Smooth muscle cell (in vitro differentiated cells): Measurements from ENCODE around the gene COL21A1. TPM values are rescaled to one million over a fixed set of nuclear protein-coding genes. Genes with fewer than 3 reads are reported as not detected.
"Not testable (repeated sequence)": the region's sequence is repeated elsewhere in the genome, so short reads cannot be mapped to it uniquely, and the experiment has no call there.

ENCODE experiments used
- DNase-seq: peaks from one replicate; lab custom pipeline; 2025; ENCODE audit not compliant: unreplicated experiment; lab: John Stamatoyannopoulos, UW
- H2AFZ ChIP-seq: fragments of 200-600 bp; sonication (generic); 2 replicates; pipeline ENCODE4 v1.6.0; 2016; ENCODE audit warnings: antibody characterized with exemption, low read depth, mild to moderate bottlenecking
- H3F3A ChIP-seq: fragments of 200-600 bp; sonication (generic); 2 replicates; pipeline ENCODE4 v1.6.0; 2017; ENCODE audit warnings: antibody characterized with exemption, low read depth
- H3K27ac ChIP-seq: fragments of 200-600 bp; sonication (generic); 2 replicates; pipeline ENCODE4 v1.5.1; 2016; ENCODE audit warnings: low read depth, mild to moderate bottlenecking
- H3K27me3 ChIP-seq: fragments of 200-600 bp; sonication (generic); 2 replicates; pipeline ENCODE4 v1.6.1; 2016; ENCODE audit warnings: low read depth, mild to moderate bottlenecking
- H3K36me3 ChIP-seq: fragments of 200-600 bp; sonication (generic); 2 replicates; pipeline ENCODE4 v1.5.1; 2016; ENCODE audit warnings: low read depth
- H3K4me1 ChIP-seq: fragments of 200-600 bp; sonication (generic); 2 replicates; pipeline ENCODE4 v1.5.1; 2016; ENCODE audit warnings: low read depth
- H3K4me2 ChIP-seq: fragments of 200-600 bp; sonication (generic); 2 replicates; pipeline ENCODE4 v1.6.0; 2016; ENCODE audit warnings: mild to moderate bottlenecking
- H3K4me3 ChIP-seq: fragments of 200-600 bp; sonication (generic); 2 replicates; pipeline ENCODE4 v1.5.1; 2016; ENCODE audit warnings: mild to moderate bottlenecking
- H3K79me2 ChIP-seq: fragments of 200-600 bp; sonication (generic); 2 replicates; pipeline ENCODE4 v1.6.0; 2016; ENCODE audit warnings: low read depth, mild to moderate bottlenecking
- H3K9ac ChIP-seq: fragments of 200-600 bp; sonication (generic); 2 replicates; pipeline ENCODE4 v1.6.0; 2016; ENCODE audit warnings: low read depth
- H3K9me3 ChIP-seq: fragments of 200-600 bp; sonication (generic); replicated peaks from 2 replicates; pipeline ENCODE4 v1.5.1; 2016; ENCODE audit warnings: low read depth
- H4K20me1 ChIP-seq: fragments of 200-600 bp; sonication (generic); 2 replicates; pipeline ENCODE4 v1.6.0; 2016; ENCODE audit warnings: low read depth
- WGBS: methylation state at CpG from one replicate; pipeline ENCODE4 v1.1.7; 2016; ENCODE audit warnings: low lambda C conversion rate; 5-methylcytosine and 5-hydroxymethylcytosine counted together
- polyA plus RNA-seq: library from polyadenylated mRNA; unstranded; fragments of >200 nt; fragmentation: Nextera tagmentation; extraction: Ambion mirVana; gene quantifications from 2 replicates; pipeline ENCODE4 v1.2.1, GENCODE V29; 2016
- total RNA-seq: library from RNA; depleted of rRNA; stranded (reverse); fragments of >200 nt; gene quantifications from 2 replicates; pipeline ENCODE4 v1.2.3, GENCODE V29; 2014
- TF ChIP-seq, protein P1 (sequence below): fragments of 200-600 bp; sonication (generic); IDR thresholded peaks from 2 replicates; pipeline ENCODE4 v1.5.1; 2017; ENCODE audit warnings: borderline replicate concordance, mild to moderate bottlenecking, antibody characterized with exemption; ENCODE audit not compliant: insufficient read depth, poor library complexity, severe bottlenecking

COL21A1 gene
- total and polyA plus RNA-seq, 2 experiments from 2014 or later, result 5.8 to 8.2 TPM

DNA sequence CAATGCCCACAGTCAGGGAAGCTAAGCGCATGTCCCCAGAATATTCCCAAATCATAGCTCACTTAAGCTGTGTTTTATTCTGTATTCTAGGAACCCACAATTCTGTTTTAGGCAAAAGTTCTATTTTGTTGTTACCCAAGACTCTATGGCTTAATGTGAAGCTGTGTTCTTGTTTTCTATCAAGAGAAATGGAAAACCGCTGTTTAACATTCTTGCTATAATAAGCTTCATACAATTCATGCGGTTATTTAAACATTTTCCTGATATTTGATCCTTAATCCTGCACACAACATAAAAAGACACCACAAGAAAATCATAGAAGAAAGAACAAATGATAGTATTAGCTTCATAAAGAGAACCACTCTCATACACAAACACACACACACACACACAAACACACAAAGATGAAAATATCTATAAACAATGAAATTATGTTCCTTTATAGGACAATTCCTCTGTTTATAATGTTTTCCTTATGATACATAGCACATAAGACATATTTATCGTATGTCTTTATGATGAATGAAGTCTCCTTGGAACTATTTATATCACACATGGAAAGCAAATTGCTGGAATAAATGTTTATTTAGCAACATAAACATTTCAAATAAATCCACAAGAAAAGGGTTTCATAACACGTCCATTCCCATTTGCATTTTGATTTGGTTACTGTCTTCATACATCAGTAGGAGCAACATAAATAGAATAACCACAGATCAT lies 16.4 kb upstream of the COL21A1 start:
- Histone ChIP-seq H2AFZ (no peak overlapping the region), H3K27ac (no peak overlapping the region), H3K9me3 (no peaks in the 10 kb centered on the region), H3K36me3 (no peaks in the 10 kb centered on the region), H4K20me1 (no peaks in the 10 kb centered on the region), H3K79me2 (no peaks in the 10 kb centered on the region), H3K4me2 (no peak overlapping the region), H3K4me1 (no peaks in the 10 kb centered on the region), H3F3A (no peaks in the 10 kb centered on the region), H3K9ac (no peak overlapping the region), H3K4me3 (no peak overlapping the region), H3K27me3 (no peaks in the 10 kb centered on the region)
- TF ChIP-seq, protein P1, sequence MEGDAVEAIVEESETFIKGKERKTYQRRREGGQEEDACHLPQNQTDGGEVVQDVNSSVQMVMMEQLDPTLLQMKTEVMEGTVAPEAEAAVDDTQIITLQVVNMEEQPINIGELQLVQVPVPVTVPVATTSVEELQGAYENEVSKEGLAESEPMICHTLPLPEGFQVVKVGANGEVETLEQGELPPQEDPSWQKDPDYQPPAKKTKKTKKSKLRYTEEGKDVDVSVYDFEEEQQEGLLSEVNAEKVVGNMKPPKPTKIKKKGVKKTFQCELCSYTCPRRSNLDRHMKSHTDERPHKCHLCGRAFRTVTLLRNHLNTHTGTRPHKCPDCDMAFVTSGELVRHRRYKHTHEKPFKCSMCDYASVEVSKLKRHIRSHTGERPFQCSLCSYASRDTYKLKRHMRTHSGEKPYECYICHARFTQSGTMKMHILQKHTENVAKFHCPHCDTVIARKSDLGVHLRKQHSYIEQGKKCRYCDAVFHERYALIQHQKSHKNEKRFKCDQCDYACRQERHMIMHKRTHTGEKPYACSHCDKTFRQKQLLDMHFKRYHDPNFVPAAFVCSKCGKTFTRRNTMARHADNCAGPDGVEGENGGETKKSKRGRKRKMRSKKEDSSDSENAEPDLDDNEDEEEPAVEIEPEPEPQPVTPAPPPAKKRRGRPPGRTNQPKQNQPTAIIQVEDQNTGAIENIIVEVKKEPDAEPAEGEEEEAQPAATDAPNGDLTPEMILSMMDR, result no peak
- no peak for DNase-seq
- WGBS, result 73% methylated on average over 5 of the region's 5 CpGs

DNA sequence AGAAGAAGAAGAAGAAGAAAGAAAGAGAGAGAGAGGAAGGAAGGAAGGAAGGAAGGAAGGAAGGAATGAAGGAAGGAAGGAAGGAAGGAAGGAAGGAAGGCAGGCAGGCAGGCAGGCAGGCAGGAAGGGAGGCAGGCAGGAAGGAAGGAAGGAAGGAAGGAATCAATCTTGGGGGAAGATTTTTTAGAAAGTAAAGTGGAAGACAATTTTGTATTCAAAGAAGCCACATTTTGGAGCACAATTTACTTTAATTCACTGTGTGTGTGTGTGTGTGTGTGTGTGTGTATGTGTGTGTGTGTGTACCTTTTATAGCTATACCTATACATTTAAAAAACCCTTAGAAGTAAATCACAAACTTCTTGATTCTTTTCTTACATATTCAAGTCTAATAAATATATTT lies 13.2 kb upstream of the COL21A1 start:
- H3K27me3 ChIP-seq, DNase-seq, H3K79me2 ChIP-seq, H3K4me2 ChIP-seq, H2AFZ ChIP-seq, H3K9ac ChIP-seq, H4K20me1 ChIP-seq, H3K9me3 ChIP-seq, H3K4me3 ChIP-seq, H3K4me1 ChIP-seq, H3F3A ChIP-seq, H3K27ac ChIP-seq, H3K36me3 ChIP-seq: not testable (repeated sequence)

DNA sequence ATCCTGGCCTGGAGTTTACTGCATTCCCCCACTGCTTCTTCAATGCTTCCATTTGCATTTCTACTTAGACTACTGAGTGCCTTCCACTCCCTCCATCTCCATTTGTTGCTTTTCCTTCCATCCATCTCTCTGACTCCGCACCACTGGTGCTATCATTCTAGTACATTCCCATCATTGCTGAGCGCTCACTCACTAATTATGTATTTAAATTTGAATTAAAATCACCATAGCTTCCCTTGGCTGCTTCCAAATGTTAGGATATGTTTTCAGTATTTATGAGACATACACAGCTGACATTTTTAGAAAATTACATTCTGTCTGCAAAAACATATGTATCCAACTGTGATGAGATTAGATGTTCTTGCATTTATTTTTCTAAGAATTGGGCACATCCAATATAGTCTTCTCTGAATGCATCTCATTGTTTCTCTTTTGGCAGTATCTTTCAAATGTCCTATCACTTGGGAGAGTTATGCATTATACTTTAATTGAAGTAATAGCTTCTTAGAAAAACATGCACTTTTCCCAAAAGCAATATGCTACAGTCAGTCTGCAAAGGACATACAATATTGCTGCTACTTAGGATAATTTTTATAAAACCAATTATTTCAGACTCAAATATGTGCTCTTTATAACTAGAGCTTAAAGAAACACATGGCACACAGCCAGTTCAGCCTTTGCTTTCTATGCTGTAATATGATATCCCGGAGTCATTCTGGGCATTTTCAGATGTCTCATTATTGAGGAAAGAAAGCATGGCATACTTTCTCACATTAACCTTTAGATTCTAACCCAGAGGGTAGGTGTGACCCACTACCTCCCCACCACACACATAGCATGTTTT lies 12.1 kb upstream of the COL21A1 start:
- WGBS, result 77% methylated on average over 3 of the region's 3 CpGs
- Histone ChIP-seq H2AFZ (no peak overlapping the region), H3K27me3 (no peaks in the 10 kb centered on the region), H3F3A (no peaks in the 10 kb centered on the region), H3K27ac (no peak overlapping the region), H3K4me2 (peak overlapping the region; percentile 52), H3K9ac (no peak overlapping the region), H4K20me1 (no peaks in the 10 kb centered on the region), H3K36me3 (no peaks in the 10 kb centered on the region), H3K9me3 (no peaks in the 10 kb centered on the region), H3K79me2 (no peaks in the 10 kb centered on the region), H3K4me1 (no peaks in the 10 kb centered on the region), H3K4me3 (no peak overlapping the region)
- no peak for DNase-seq
- TF ChIP-seq, protein P1, result no peak

DNA sequence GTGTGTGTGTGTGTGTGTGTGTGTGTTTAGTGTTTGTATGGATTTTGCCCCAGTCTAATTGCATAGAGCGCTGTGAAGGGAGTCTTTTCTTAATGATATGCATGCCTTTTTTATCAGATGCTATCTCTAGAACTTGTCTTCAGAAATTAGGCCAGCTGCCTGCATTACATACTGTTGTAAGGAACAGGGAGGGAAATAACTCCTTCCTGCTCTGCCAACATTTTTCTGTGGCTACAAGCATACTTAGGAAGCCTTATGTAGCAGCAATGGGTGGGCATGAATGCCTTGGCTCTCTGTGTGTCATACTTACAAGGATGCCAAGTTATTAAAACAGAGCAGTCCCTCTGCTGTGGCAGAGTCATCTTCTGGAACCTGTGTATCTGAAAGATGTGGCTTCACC lies 8.0 kb upstream of the COL21A1 start:
- Histone ChIP-seq H3K36me3 (no peaks in the 10 kb centered on the region), H3K27ac (no peak overlapping the region), H3F3A (no peaks in the 10 kb centered on the region), H3K4me2 (no peak overlapping the region), H2AFZ (no peak overlapping the region), H4K20me1 (no peaks in the 10 kb centered on the region), H3K9ac (no peak overlapping the region), H3K9me3 (no peaks in the 10 kb centered on the region), H3K4me1 (no peaks in the 10 kb centered on the region), H3K4me3 (no peak overlapping the region), H3K27me3 (no peaks in the 10 kb centered on the region), H3K79me2 (no peaks in the 10 kb centered on the region)
- no peak for DNase-seq
- 39% methylated on average over 1 of the region's 1 CpG for WGBS
- TF ChIP-seq, protein P1, result no peak
